CD1c-positive myeloid dendritic cell (primary cell): ENCODE measurements around the gene PRIMA1.

ENCODE experiments used
- DNase-seq: peaks from one replicate; pipeline ENCODE4 v3.0.0-alpha.2; 2016; ENCODE audit errors: extremely low spot score

Gene PRIMA1

GRCh38 chr14:93753647-93754046, 34.6 kb downstream of the PRIMA1 start:
- DNase-seq, result no peak

- no peak for DNase-seq
Observed at GRCh38 chr14:93752980-93753561, 35.2 kb downstream of the PRIMA1 start.

GRCh38 chr14:93751946-93752655, 36.2 kb downstream of the PRIMA1 start:
- DNase-seq, result no peak

GRCh38 chr14:93749076-93749420, 39.2 kb downstream of the PRIMA1 start:
- DNase-seq, result no peak

- DNase-seq, result no peak
Observed at GRCh38 chr14:93748208-93749075, 39.8 kb downstream of the PRIMA1 start.

GRCh38 chr14:93747560-93747959, 40.7 kb downstream of the PRIMA1 start:
- DNase-seq, result no peak

- no peak for DNase-seq
Observed at GRCh38 chr14:93747102-93747501, 41.2 kb downstream of the PRIMA1 start.

- no peak for DNase-seq
Observed at GRCh38 chr14:93745603-93746273, 42.5 kb downstream of the PRIMA1 start.

- DNase-seq, result no peak
Observed at GRCh38 chr14:93744876-93745275, 43.4 kb downstream of the PRIMA1 start.

GRCh38 chr14:93744176-93744575, 44.1 kb downstream of the PRIMA1 start:
- DNase-seq, result no peak

GRCh38 chr14:93743270-93744060, 44.8 kb downstream of the PRIMA1 start:
- DNase-seq, result no peak

- DNase-seq, result no peak
Observed at GRCh38 chr14:93742761-93743160, 45.5 kb downstream of the PRIMA1 start.

- no peak for DNase-seq
Observed at GRCh38 chr14:93741556-93742230, 46.6 kb downstream of the PRIMA1 start.

- DNase-seq, result no peak
Observed at GRCh38 chr14:93737634-93738033, 50.7 kb downstream of the PRIMA1 start.

GRCh38 chr14:93736378-93737014, 51.8 kb downstream of the PRIMA1 start:
- DNase-seq, result no peak

- DNase-seq, result no peak
Observed at GRCh38 chr14:93735206-93735605, 53.1 kb downstream of the PRIMA1 start.

- DNase-seq, result no peak
Observed at GRCh38 chr14:93734086-93734822, 54.0 kb downstream of the PRIMA1 start.

GRCh38 chr14:93733631-93734030, 54.7 kb downstream of the PRIMA1 start:
- DNase-seq, result no peak

GRCh38 chr14:93733231-93733630, 55.1 kb downstream of the PRIMA1 start:
- DNase-seq, result no peak

GRCh38 chr14:93732524-93732923, 55.8 kb downstream of the PRIMA1 start:
- no peak for DNase-seq
